T-helper 17 cell (primary cell): ENCODE data around the gene TSPAN14. TPM values are rescaled to one million over a fixed set of nuclear protein-coding genes. Genes with fewer than 3 reads are reported as not detected.

ENCODE experiments used
- ATAC-seq: fragments of 150-1000 bp; cut with Tn5 transposase; 2 replicates; pipeline ENCODE4 v1.10.0; 2021; ENCODE audit warnings: mild to moderate bottlenecking, moderate library complexity
- DNase-seq, 3 donors: peaks; one replicate each; pipeline versions ENCODE4 v3.0.0 to v3.0.0-alpha.2; 2020 to 2021
- H3K9me3 ChIP-seq: one replicate; pipeline ENCODE4 v1.7.0; 2013; ENCODE audit warnings: low read length, mild to moderate bottlenecking; ENCODE audit not compliant: control insufficient read depth, poor library complexity, severe bottlenecking
- H3K27ac Mint-ChIP-seq: one replicate; pipeline ENCODE4 v1.8.0; 2022; ENCODE audit warnings: mild to moderate bottlenecking, moderate library complexity, mixed read lengths
- H3K27me3 Mint-ChIP-seq: one replicate; pipeline ENCODE4 v1.8.0; 2022; ENCODE audit warnings: mixed read lengths
- H3K36me3 Mint-ChIP-seq: one replicate; pipeline ENCODE4 v1.8.0; 2022; ENCODE audit warnings: low read depth, mixed read lengths
- H3K4me1 Mint-ChIP-seq: one replicate; pipeline ENCODE4 v1.8.0; 2022; ENCODE audit warnings: mild to moderate bottlenecking, mixed read lengths
- H3K4me3 Mint-ChIP-seq: one replicate; pipeline ENCODE4 v1.8.0; 2022; ENCODE audit warnings: mild to moderate bottlenecking, moderate library complexity, mixed read lengths
- total RNA-seq, 4 donors: library from RNA in 2 of 4; stranded (reverse) in 2 of 4; gene quantifications; one replicate each; pipeline ENCODE4 v1.2.3 and lab custom pipeline; 2022 to 2026

Gene TSPAN14
- total RNA-seq, 2 donors from 2014 or later: 118 to 139 TPM

DNA sequence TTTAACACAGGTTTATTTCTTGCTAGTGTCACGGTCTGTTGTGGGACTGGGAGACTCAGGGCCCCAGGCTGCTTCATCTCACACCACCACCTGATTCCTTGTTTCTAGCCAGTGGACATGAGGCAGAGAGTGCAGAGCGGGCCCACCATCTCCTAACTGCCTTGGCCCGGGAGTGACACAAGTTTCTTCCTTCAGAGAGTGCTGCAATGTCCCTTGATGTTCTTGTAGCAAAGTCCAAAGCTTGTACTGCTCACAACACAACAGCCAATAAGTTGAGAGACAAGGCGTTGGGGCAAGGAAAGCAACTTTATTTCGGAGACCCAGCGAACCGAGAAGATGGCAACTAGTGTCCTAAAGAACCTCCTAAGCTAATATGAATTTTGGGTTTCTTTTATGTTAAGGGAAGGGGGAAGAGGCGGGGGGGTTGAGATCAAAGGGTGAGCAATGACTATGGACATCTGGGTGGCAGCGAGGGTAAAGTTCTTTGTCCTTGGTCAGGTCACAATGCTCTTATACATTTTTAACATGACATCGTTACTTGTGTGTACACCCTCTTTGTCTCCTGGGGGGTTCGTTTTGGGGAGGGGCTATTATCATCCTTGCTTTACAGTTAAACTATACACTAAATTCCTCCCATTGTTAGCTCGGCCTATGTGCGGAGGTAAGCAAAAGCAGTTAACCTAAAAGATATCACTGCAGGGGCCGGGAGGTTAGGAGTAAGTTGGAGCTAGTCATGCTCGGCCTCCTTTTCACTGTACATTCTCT, 115.2 kb downstream of the TSPAN14 start:
- H3K4me1 Mint-ChIP-seq: no peaks in the 10 kb centered on the region
- DNase-seq (no peak), ATAC-seq (no peak)
- no peak overlapping the region for H3K27ac Mint-ChIP-seq
- H3K4me3 Mint-ChIP-seq: no peak overlapping the region
- peaks cover 23% of the 10 kb centered on the region for H3K27me3 Mint-ChIP-seq
- no peaks in the 10 kb centered on the region for H3K36me3 Mint-ChIP-seq
- no peaks in the 10 kb centered on the region for H3K9me3 ChIP-seq

- no peaks in the 10 kb centered on the region for H3K9me3 ChIP-seq
- H3K36me3 Mint-ChIP-seq: no peaks in the 10 kb centered on the region
- no peak for ATAC-seq
- no peak overlapping the region for H3K4me3 Mint-ChIP-seq
- DNase-seq: no peak
- no peak overlapping the region for H3K27ac Mint-ChIP-seq
- H3K27me3 Mint-ChIP-seq: peaks cover 28% of the 10 kb centered on the region
- H3K4me1 Mint-ChIP-seq: no peaks in the 10 kb centered on the region
These were observed 117.2 kb downstream of the TSPAN14 start for GRCh38 chr10:80571352-80571751.

GRCh38 chr10:80579181-80579763, 125.2 kb downstream of the TSPAN14 start:
- peaks cover 17% of the 10 kb centered on the region for H3K27me3 Mint-ChIP-seq
- no peak for DNase-seq
- H3K9me3 ChIP-seq: no peaks in the 10 kb centered on the region
- H3K4me1 Mint-ChIP-seq: peaks cover 4% of the 10 kb centered on the region
- H3K27ac Mint-ChIP-seq: no peak overlapping the region
- no peaks in the 10 kb centered on the region for H3K36me3 Mint-ChIP-seq
- no peak overlapping the region for H3K4me3 Mint-ChIP-seq
- no peak for ATAC-seq

- DNase-seq (no peak), ATAC-seq (no peak)
- H3K9me3 ChIP-seq: no peaks in the 10 kb centered on the region
- Mint-ChIP-seq H3K27me3 (peaks cover 17% of the 10 kb centered on the region), H3K4me1 (peaks cover 4% of the 10 kb centered on the region), H3K36me3 (no peaks in the 10 kb centered on the region), H3K27ac (no peak overlapping the region), H3K4me3 (no peak overlapping the region)
These were observed 125.9 kb downstream of the TSPAN14 start for GRCh38 chr10:80579849-80580637.

DNA sequence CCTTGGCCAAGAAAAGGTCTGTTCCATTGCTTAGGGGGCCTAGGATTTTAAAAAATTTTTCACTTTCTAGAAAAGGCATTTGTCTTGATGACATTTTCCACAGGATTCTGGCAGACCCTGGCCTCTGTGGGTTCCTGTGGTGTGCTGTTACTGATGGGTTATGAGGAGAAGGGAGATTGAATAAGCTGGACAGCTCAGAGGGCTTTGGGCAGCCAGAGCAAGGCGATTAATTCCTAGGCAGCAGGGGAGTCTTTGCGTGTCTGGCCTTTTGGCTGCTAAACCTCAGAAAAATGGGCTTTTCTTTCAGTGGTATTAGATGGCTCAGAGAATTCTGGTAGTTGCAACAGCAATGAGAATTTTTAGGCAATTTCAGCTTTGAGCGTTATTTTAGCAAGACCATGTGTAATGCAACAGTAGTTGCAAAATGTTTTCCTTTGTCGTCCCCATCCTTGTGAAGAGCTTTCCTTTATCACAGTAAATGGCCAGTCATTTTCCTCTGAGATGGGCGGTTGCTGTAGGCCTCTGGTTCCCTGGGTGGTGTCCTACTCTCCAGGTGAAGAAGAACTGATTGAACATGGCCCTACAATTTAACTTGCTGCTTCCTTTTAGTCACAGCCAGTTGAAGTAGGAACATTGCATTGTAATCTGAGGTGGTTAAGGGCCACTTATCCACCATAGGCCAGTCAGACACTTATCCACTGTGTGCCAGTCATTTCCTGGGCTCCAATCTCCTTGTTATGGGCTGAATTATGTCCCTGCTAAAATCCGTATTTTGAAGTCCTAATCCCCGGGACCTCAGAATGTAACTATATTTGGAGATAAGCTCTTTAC, 126.7 kb downstream of the TSPAN14 start:
- Mint-ChIP-seq H3K27me3 (peaks cover 15% of the 10 kb centered on the region), H3K27ac (no peak overlapping the region), H3K4me3 (no peak overlapping the region), H3K36me3 (no peaks in the 10 kb centered on the region), H3K4me1 (peaks cover 4% of the 10 kb centered on the region)
- H3K9me3 ChIP-seq: no peaks in the 10 kb centered on the region
- DNase-seq (no peak), ATAC-seq (no peak)

- H3K9me3 ChIP-seq: no peaks in the 10 kb centered on the region
- H3K4me3 Mint-ChIP-seq: no peak overlapping the region
- H3K27me3 Mint-ChIP-seq: peaks cover 12% of the 10 kb centered on the region
These were observed 127.3 kb downstream of the TSPAN14 start for GRCh38 chr10:80581469-80581835.

DNA sequence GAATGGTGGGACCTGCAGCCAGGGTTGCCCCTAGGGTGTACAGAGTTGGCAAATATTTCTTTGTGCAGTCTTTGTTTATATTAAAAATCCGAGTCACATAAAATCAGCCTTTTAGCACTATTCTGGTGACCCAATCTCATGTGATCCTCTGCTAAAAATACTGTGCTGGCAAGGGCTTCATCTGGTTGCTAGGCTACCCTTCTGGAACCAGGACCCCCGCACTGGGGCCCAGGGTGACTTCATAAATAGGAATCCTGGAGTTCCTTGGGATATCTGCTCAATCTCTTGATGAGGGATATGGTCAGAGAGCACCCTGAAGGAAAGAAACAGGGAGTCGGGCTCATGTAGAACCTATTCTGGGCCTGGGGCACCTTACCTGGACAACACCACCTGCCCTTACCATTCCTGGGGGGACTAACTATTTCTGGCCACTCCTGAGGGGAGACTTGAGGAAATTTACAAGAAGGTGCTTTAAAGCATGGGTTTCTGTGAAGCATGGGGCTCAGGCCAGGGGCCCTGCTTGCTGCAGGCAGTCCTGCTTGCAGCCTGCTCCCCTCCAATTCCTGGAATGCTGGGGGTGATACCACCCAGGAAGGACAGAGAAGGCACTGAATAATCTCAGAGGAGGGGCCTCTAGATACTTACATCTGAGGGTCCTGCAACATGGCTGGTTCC, 128.3 kb downstream of the TSPAN14 start:
- Mint-ChIP-seq H3K4me1 (peaks cover 4% of the 10 kb centered on the region), H3K4me3 (no peak overlapping the region), H3K27me3 (peaks cover 14% of the 10 kb centered on the region), H3K27ac (no peak overlapping the region), H3K36me3 (peaks cover under 1% of the 10 kb centered on the region)
- H3K9me3 ChIP-seq: no peaks in the 10 kb centered on the region
- DNase-seq (no peak), ATAC-seq (no peak)

More at GRCh38 chr10:80581469-80581835, 127.3 kb downstream of the TSPAN14 start:
- peaks cover 4% of the 10 kb centered on the region for H3K4me1 Mint-ChIP-seq
- no peak for ATAC-seq
- H3K36me3 Mint-ChIP-seq: no peaks in the 10 kb centered on the region
- no peak overlapping the region for H3K27ac Mint-ChIP-seq
- DNase-seq: no peak

Other genes with a start within 250 kb of the TSPAN14 start
- gene ANXA11, start 248.8 kb upstream of the TSPAN14 start, total RNA-seq: 100 to 1,000 TPM; 199 to 209 TPM
- not detected for gene MAT1A, start 164.7 kb upstream of the TSPAN14 start, total RNA-seq
- gene DYDC1, start 97.6 kb upstream of the TSPAN14 start, total RNA-seq: not detected
- not detected for gene DYDC2, start 97.5 kb upstream of the TSPAN14 start, total RNA-seq
- 1 to 10 TPM in 1 of 2 donors, under 1 TPM in 1; 0.94 to 1.5 TPM for gene PRXL2A, start 45.8 kb upstream of the TSPAN14 start, total RNA-seq
- gene SH2D4B, start 83.6 kb downstream of the TSPAN14 start, total RNA-seq: under 1 TPM; 0.18 to 0.30 TPM